HCT116 (cell line): ENCODE results near the gene FUT9. TPM values are rescaled to one million over a fixed set of nuclear protein-coding genes. Genes with fewer than 3 reads are reported as not detected.

Experiments
- ATAC-seq: fragments of 200-7000 bp; cut with Tn5 transposase; 2 replicates; pipeline ENCODE4 v1.9.1; 2020; ENCODE audit warnings: mild to moderate bottlenecking, moderate library complexity
- BruUV-seq: library from RNA; stranded (reverse); fragments of 400-500 nt; replicated peaks from 2 replicates; lab custom pipeline; 2021; lab: Mats Ljungman, UMichigan
- CTCF ChIA-PET: fragments of 300-600 bp; sonication (Branson Sonifier 250); formaldehyde crosslinking; loops from one replicate; lab custom pipeline; 2021; ENCODE audit warnings: antibody characterized with exemption; lab: Charles Lee
- POLR2A ChIA-PET: fragments of 300-600, 350-600 bp; sonication (Branson Sonifier 250); formaldehyde crosslinking; loops from one replicate; lab custom pipeline; 2021; ENCODE audit warnings: antibody characterized with exemption; lab: Charles Lee
- RAD21 ChIA-PET, 2 experiments: fragments of 300-600 bp; sonication (Branson Sonifier 250); formaldehyde crosslinking; loops; one replicate each; lab custom pipeline; 2023; ENCODE audit warnings: low total read pairs in 2 of 2; ENCODE audit not compliant: uncharacterized antibody in 2 of 2, unreplicated experiment in 2 of 2, low non-redundant PET in 1 of 2; lab: Charles Lee
- DNase-seq: peaks from one replicate; pipeline ENCODE4 v3.0.0-alpha.2; 2010; ENCODE audit warnings: low read depth, low spot score
- H2AFZ ChIP-seq: fragments of 200-600 bp; shearing (Covaris generic), sonication (generic); 2 replicates; pipeline ENCODE4 v1.6.1; 2017; ENCODE audit warnings: low read depth, mixed run types, mixed read lengths, antibody characterized with exemption, low read length; ENCODE audit not compliant: poor library complexity, severe bottlenecking
- H3K27ac ChIP-seq: 2 replicates; pipeline ENCODE4 v1.5.1; 2012; ENCODE audit warnings: low read depth, low read length
- H3K27me3 ChIP-seq: fragments of 200-600 bp; sonication (generic); 2 replicates; pipeline ENCODE4 v1.6.1; 2016; ENCODE audit warnings: mixed run types, low read length, mixed read lengths; ENCODE audit not compliant: insufficient read depth
- H3K36me3 ChIP-seq, 2 experiments: fragments of 200-500 bp in 1 of 2; fragments of 200-600 bp in 1 of 2; sonication (Bioruptor generic) in 1 of 2; sonication (generic) in 1 of 2; 2 replicates each; pipeline versions ENCODE4 v1.5.1 to v1.6.1; 2014 to 2016; ENCODE audit warnings: low read length in 2 of 2, inconsistent platforms in 1 of 2, mixed read lengths in 1 of 2, mixed run types in 1 of 2; ENCODE audit not compliant: insufficient read depth in 2 of 2, control insufficient read depth in 1 of 2
- H3K4me1 ChIP-seq, 2 experiments: fragments of 200-600 bp in 1 of 2; sonication (generic) in 1 of 2; 2 replicates each; pipeline versions ENCODE4 v1.5.1 to v1.6.1; 2012 to 2017; ENCODE audit warnings: low read length in 2 of 2, inconsistent platforms in 1 of 2, mild to moderate bottlenecking in 1 of 2, mixed read lengths in 1 of 2, mixed run types in 1 of 2, moderate library complexity in 1 of 2; ENCODE audit not compliant: insufficient read depth in 2 of 2, control insufficient read depth in 1 of 2
- H3K4me2 ChIP-seq: fragments of 200-600 bp; sonication (generic); 2 replicates; pipeline ENCODE4 v1.6.1; 2017; ENCODE audit warnings: mixed run types, low read length, mixed read lengths
- H3K4me3 ChIP-seq, 2 experiments: fragments of 200-600 bp in 1 of 2; sonication (generic) in 1 of 2; replicated peaks in 1 of 2; 2 replicates each; pipeline ENCODE4 v1.5.1; 2011 to 2016; ENCODE audit warnings: low read length in 2 of 2, control low read depth in 1 of 2, low read depth in 1 of 2, mild to moderate bottlenecking in 1 of 2, mixed read lengths in 1 of 2, mixed run types in 1 of 2
- H3K79me2 ChIP-seq: fragments of 200-600 bp; sonication (generic); 2 replicates; pipeline ENCODE4 v1.6.1; 2017; ENCODE audit warnings: mild to moderate bottlenecking, mixed run types, low read length, moderate library complexity, mixed read lengths; ENCODE audit not compliant: insufficient read depth
- H3K9ac ChIP-seq: fragments of 200-600 bp; sonication (generic); 2 replicates; pipeline ENCODE4 v1.6.1; 2016; ENCODE audit warnings: low read length, mixed read lengths
- H3K9me2 ChIP-seq: fragments of 200-600 bp; sonication (generic), shearing (Covaris generic); 2 replicates; pipeline ENCODE4 v1.6.1; 2017; ENCODE audit warnings: mixed run types, mild to moderate bottlenecking, moderate library complexity; ENCODE audit not compliant: insufficient read depth
- H3K9me3 ChIP-seq, 2 experiments: fragments of 200-500 bp in 1 of 2; fragments of 200-600 bp in 1 of 2; sonication (Bioruptor generic) in 1 of 2; sonication (generic) in 1 of 2; 2 replicates each; pipeline ENCODE4 v1.6.1; 2014 to 2017; ENCODE audit warnings: low read length in 2 of 2, mixed read lengths in 2 of 2, inconsistent platforms in 1 of 2, low read depth in 1 of 2, mild to moderate bottlenecking in 1 of 2, mixed run types in 1 of 2, moderate library complexity in 1 of 2; ENCODE audit not compliant: control insufficient read depth in 1 of 2, insufficient read depth in 1 of 2
- H4K20me1 ChIP-seq: fragments of 200-600 bp; sonication (generic), shearing (Covaris generic); 2 replicates; pipeline ENCODE4 v1.6.1; 2017; ENCODE audit warnings: mixed run types, mild to moderate bottlenecking, moderate library complexity; ENCODE audit not compliant: insufficient read depth
- CBX3 ChIP-seq: IDR thresholded peaks from 2 replicates; pipeline ENCODE4 v1.6.1; 2012; ENCODE audit warnings: low read depth
- CEBPB ChIP-seq: IDR thresholded peaks from 2 replicates; pipeline ENCODE4 v1.6.1; 2012; ENCODE audit warnings: low read depth
- CTCF ChIP-seq, 3 experiments: fragments of 200-600 bp in 1 of 3; sonication (generic) in 1 of 3; IDR thresholded peaks in 2 of 3; conservative IDR thresholded peaks in 1 of 3; 2 replicates each; pipeline ENCODE4 v1.5.1; 2012 to 2017; ENCODE audit warnings: low read depth in 2 of 3, low read length in 2 of 3, antibody characterized with exemption in 1 of 3, borderline replicate concordance in 1 of 3, control low read depth in 1 of 3, mild to moderate bottlenecking in 1 of 3, mixed read lengths in 1 of 3, mixed run types in 1 of 3, moderate library complexity in 1 of 3; ENCODE audit not compliant: insufficient read depth in 1 of 3
- ELF1 ChIP-seq: IDR thresholded peaks from 2 replicates; pipeline ENCODE4 v1.6.1; 2012; ENCODE audit warnings: low read depth, borderline replicate concordance
- JUND ChIP-seq: IDR thresholded peaks from 2 replicates; pipeline ENCODE4 v1.6.1; 2012
- POLR2A ChIP-seq: IDR thresholded peaks from 2 replicates; pipeline ENCODE4 v1.7.0; 2011; ENCODE audit warnings: borderline replicate concordance; ENCODE audit not compliant: insufficient read depth, insufficient read length; ENCODE audit errors: extremely low read depth
- SIN3A ChIP-seq: IDR thresholded peaks from 2 replicates; pipeline ENCODE4 v1.6.1; 2012; ENCODE audit warnings: low read depth
- SP1 ChIP-seq: IDR thresholded peaks from 2 replicates; pipeline ENCODE4 v1.6.1; 2012; ENCODE audit warnings: low read depth
- ZFX ChIP-seq: fragments of 450-650 bp; IDR thresholded peaks from 2 replicates; pipeline ENCODE4 v1.6.1; 2017
- ZNF274 ChIP-seq: fragments of 200-500 bp; sonication (Bioruptor generic); IDR thresholded peaks from 2 replicates; pipeline ENCODE4 v1.6.1; 2014; ENCODE audit warnings: mild to moderate bottlenecking, low read depth, low read length, inconsistent platforms
- intact Hi-C: fragments of 100-400 bp; cut with micrococcal nuclease; formaldehyde crosslinking; loops from 2 replicates; pipeline ENCODE4 v1.10.0; 2022
- total RNA-seq: library from RNA; stranded (reverse); gene quantifications from one replicate; pipeline ENCODE4 v1.2.1, GENCODE V29; 2021; ENCODE audit not compliant: unreplicated experiment
- TF ChIP-seq, protein P1 (sequence below): IDR thresholded peaks from 2 replicates; pipeline ENCODE4 v1.6.1; 2011; ENCODE audit warnings: mild to moderate bottlenecking, low read length, moderate library complexity; ENCODE audit not compliant: insufficient replicate concordance; ENCODE audit errors: extremely low read depth

FUT9 gene
- total RNA-seq, 1 experiment from 2014 or later = not detected

DNA sequence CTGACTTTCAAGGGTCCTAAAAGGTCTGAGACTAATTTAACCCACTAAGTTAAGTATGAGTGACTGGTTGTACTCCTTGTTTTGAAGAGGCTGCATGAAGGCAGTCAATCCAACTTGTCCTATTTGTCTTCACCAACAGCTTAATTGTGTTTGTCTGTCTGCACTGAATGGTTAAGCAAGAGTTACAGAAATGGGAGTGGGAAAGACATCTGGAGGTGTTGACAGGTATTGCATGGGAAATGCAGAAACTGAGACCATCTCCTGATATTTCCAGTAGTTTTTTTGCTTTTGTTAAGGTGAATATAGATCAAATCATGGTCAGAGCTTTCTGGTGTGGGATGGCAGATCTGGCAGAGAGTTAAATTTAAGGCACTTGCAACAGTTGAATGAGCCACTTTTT, 6.5 kb downstream of the FUT9 start:
- Histone ChIP-seq H3K9me2 (no peaks in the 10 kb centered on the region), H3K27ac (no peak overlapping the region), H4K20me1 (no peaks in the 10 kb centered on the region), H3K9ac (no peak overlapping the region), H3K36me3 (no peaks in the 10 kb centered on the region), H3K9me3 (no peaks in the 10 kb centered on the region), H3K4me2 (no peak overlapping the region), H2AFZ (no peak overlapping the region), H3K79me2 (no peaks in the 10 kb centered on the region), H3K4me1 (no peaks in the 10 kb centered on the region), H3K4me3 (no peak overlapping the region), H3K27me3 (no peaks in the 10 kb centered on the region)
- CTCF ChIA-PET = no interaction called here
- DNase-seq = peak; percentile 0
- no TSS peak for BruUV-seq
- intact Hi-C loops = no loop called here
- TF ChIP-seq CTCF (IDR thresholded peaks at IDR 0.05 in 2 of 3, conservative IDR thresholded peaks at IDR 0.05 in 1 of 3; ENCODE audit: borderline replicate concordance in 1 of 3, insufficient read depth in 1 of 3, low read depth in 2 of 3, low read length in 2 of 3) (peak in 2 of 3 experiments; percentile 5 to 29; a peak in 3 of 6 replicates), ZFX (no peak)
- ATAC-seq = peak; percentile 49; the same call in 1 of the 2 replicates
- RAD21 ChIA-PET = no interaction called here
- POLR2A ChIA-PET = no interaction called here

DNA sequence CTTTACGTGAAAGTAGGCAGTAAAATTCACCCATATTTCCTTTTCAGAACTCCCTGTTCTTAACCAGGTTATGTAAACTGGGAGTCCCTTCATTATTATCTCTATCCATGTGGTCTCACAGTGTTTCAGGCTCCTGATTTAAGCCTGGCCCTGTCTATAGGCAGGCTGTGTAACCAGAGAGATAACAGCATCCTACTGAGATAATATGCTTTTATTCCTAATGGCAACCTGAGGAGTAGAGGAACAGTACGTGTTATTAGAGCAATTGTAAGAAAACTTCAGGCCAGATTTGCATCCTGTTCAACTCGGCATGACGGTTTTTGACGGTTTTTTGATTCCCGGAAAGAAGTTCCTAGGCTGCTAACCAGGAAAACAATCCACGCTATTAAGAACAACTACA, 16.9 kb downstream of the FUT9 start:
- ChIA-PET RAD21 (no interaction called here), CTCF (no interaction called here), POLR2A (no interaction called here)
- no peak for ATAC-seq
- TF ChIP-seq CBX3 (no peak), POLR2A (no peak), JUND (no peak), CTCF (IDR thresholded peaks at IDR 0.05 in 2 of 3, conservative IDR thresholded peaks at IDR 0.05 in 1 of 3; ENCODE audit: borderline replicate concordance in 1 of 3, insufficient read depth in 1 of 3, low read depth in 2 of 3, low read length in 2 of 3) (no peak), ZFX (no peak), ZNF274 (no peak), SP1 (no peak), SIN3A (no peak), CEBPB (no peak), ELF1 (no peak)
- TF ChIP-seq, protein P1, sequence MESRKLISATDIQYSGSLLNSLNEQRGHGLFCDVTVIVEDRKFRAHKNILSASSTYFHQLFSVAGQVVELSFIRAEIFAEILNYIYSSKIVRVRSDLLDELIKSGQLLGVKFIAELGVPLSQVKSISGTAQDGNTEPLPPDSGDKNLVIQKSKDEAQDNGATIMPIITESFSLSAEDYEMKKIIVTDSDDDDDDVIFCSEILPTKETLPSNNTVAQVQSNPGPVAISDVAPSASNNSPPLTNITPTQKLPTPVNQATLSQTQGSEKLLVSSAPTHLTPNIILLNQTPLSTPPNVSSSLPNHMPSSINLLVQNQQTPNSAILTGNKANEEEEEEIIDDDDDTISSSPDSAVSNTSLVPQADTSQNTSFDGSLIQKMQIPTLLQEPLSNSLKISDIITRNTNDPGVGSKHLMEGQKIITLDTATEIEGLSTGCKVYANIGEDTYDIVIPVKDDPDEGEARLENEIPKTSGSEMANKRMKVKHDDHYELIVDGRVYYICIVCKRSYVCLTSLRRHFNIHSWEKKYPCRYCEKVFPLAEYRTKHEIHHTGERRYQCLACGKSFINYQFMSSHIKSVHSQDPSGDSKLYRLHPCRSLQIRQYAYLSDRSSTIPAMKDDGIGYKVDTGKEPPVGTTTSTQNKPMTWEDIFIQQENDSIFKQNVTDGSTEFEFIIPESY = no peak
- Histone ChIP-seq H3K4me1 (no peaks in the 10 kb centered on the region), H4K20me1 (no peaks in the 10 kb centered on the region), H3K9me2 (no peaks in the 10 kb centered on the region), H2AFZ (no peak overlapping the region), H3K36me3 (no peaks in the 10 kb centered on the region), H3K27me3 (no peaks in the 10 kb centered on the region), H3K4me2 (no peak overlapping the region), H3K79me2 (no peaks in the 10 kb centered on the region), H3K9me3 (no peaks in the 10 kb centered on the region), H3K27ac (no peak overlapping the region), H3K9ac (no peak overlapping the region), H3K4me3 (no peak overlapping the region)
- intact Hi-C loops = no loop called here
- DNase-seq = no peak
- BruUV-seq = no TSS peak
